ENCODE measurements around the gene LEAP2.

GRCh38 chr5:132838516-132839282 lies 34.8 kb upstream of the LEAP2 start:
- TF ChIP-seq CTCF (IDR thresholded peaks at IDR 0.05) = no peak
- TF ChIP-seq POLR2A (IDR thresholded peaks at IDR 0.05) = no peak
